Endothelial cell of umbilical vein (primary cell): ENCODE measurements around the gene BAD. TPM values are rescaled to one million over a fixed set of nuclear protein-coding genes. Genes with fewer than 3 reads are reported as not detected.

Source experiments
- BruUV-seq: library from RNA; stranded (reverse); fragments of 400-500 nt; replicated peaks from 2 replicates; lab custom pipeline; 2021; lab: Mats Ljungman, UMichigan
- CTCF ChIA-PET: fragments of 300-600, 350-600 bp; sonication (Branson Sonifier 250); formaldehyde crosslinking; loops from one replicate; lab custom pipeline; 2021; ENCODE audit warnings: antibody characterized with exemption, inconsistent platforms; lab: Charles Lee
- POLR2A ChIA-PET: fragments of 300-600, 350-600 bp; sonication (Branson Sonifier 250); formaldehyde crosslinking; loops from one replicate; lab custom pipeline; 2021; ENCODE audit warnings: antibody characterized with exemption, inconsistent platforms; lab: Charles Lee
- DNase-seq: peaks from one replicate; pipeline ENCODE4 v3.0.0-alpha.2; 2011; ENCODE audit warnings: low read depth, low spot score
- FAIRE-seq: peaks from 2 replicates; lab custom pipeline; 2011; peaks lifted over from hg19 to GRCh38; lab: Jason Lieb, UNC
- H2AFZ ChIP-seq: 2 replicates; pipeline ENCODE4 v1.6.0; 2012; ENCODE audit warnings: low read depth, low read length, control low read depth, inconsistent platforms
- H3K27ac ChIP-seq: 2 replicates; pipeline ENCODE4 v1.5.1; 2011; ENCODE audit warnings: low read depth, mild to moderate bottlenecking, control low read depth, low read length, moderate library complexity; ENCODE audit not compliant: insufficient read depth
- H3K27me3 ChIP-seq, 2 experiments: 2 replicates each; pipeline versions ENCODE4 v1.6.0 to v1.6.1; 2011; ENCODE audit warnings: low read length in 2 of 2, mixed read lengths in 1 of 2; ENCODE audit not compliant: control insufficient read depth in 2 of 2, insufficient read depth in 2 of 2
- H3K36me3 ChIP-seq, 2 experiments: 2 replicates in 1 of 2; 3 replicates in 1 of 2; pipeline ENCODE4 v1.5.1; 2011; ENCODE audit warnings: low read length in 2 of 2, mild to moderate bottlenecking in 1 of 2, moderate library complexity in 1 of 2; ENCODE audit not compliant: control insufficient read depth in 2 of 2, insufficient read depth in 2 of 2; ENCODE audit errors: extremely low read depth in 1 of 2
- H3K4me1 ChIP-seq: 3 replicates; pipeline ENCODE4 v1.5.1; 2011; ENCODE audit warnings: mild to moderate bottlenecking, low read length; ENCODE audit not compliant: control insufficient read depth, insufficient read depth; ENCODE audit errors: extremely low read depth
- H3K4me2 ChIP-seq: 2 replicates; pipeline ENCODE4 v1.6.1; 2011; ENCODE audit warnings: low read length, control low read depth, mixed read lengths; ENCODE audit not compliant: insufficient read depth
- H3K4me3 ChIP-seq, 3 experiments: fragments of 200-600 bp in 1 of 3; sonication (generic), shearing (Covaris generic) in 1 of 3; replicated peaks in 1 of 3; 2 replicates each; pipeline ENCODE4 v1.5.1; 2011 to 2016; ENCODE audit warnings: control low read depth in 3 of 3, low read length in 3 of 3, mild to moderate bottlenecking in 2 of 3, inconsistent platforms in 1 of 3, low read depth in 1 of 3, moderate library complexity in 1 of 3; ENCODE audit not compliant: insufficient read depth in 1 of 3
- H3K79me2 ChIP-seq: 2 replicates; pipeline ENCODE4 v1.6.0; 2012; ENCODE audit warnings: low read length, inconsistent platforms; ENCODE audit not compliant: control insufficient read depth, insufficient read depth
- H3K9ac ChIP-seq: replicated peaks from 2 replicates; pipeline ENCODE3; 2011; ENCODE audit warnings: low read length, control low read depth; ENCODE audit not compliant: insufficient read depth; ENCODE audit errors: extremely low read depth
- H3K9me1 ChIP-seq: replicated peaks from 3 replicates; pipeline ENCODE4 v1.6.0; 2011; ENCODE audit warnings: mild to moderate bottlenecking, low read length; ENCODE audit not compliant: control insufficient read depth, insufficient read depth; ENCODE audit errors: extremely low read depth
- H3K9me3 ChIP-seq: replicated peaks from 2 replicates; pipeline ENCODE4 v1.5.1; 2012; ENCODE audit warnings: low read length, inconsistent platforms; ENCODE audit not compliant: control insufficient read depth, insufficient read depth
- H4K20me1 ChIP-seq: replicated peaks from 2 replicates; pipeline ENCODE3; 2011; ENCODE audit warnings: mild to moderate bottlenecking, low read length; ENCODE audit not compliant: control insufficient read depth, insufficient read depth; ENCODE audit errors: extremely low read depth
- EZH2 ChIP-seq: IDR thresholded peaks from 2 replicates; pipeline ENCODE4 v1.6.1; 2012; ENCODE audit warnings: borderline replicate concordance, low read depth, mild to moderate bottlenecking, moderate library complexity, low read length, inconsistent platforms; ENCODE audit not compliant: severe bottlenecking
- GATA2 ChIP-seq: IDR thresholded peaks from 2 replicates; pipeline ENCODE4 v1.7.0; 2011; ENCODE audit warnings: low read depth, mild to moderate bottlenecking, moderate library complexity, mixed read lengths, low read length; ENCODE audit not compliant: insufficient read length, insufficient read depth
- MYC ChIP-seq: IDR thresholded peaks from one replicate; pipeline ENCODE4 v1.6.1; 2011; ENCODE audit warnings: mild to moderate bottlenecking, low read depth, low read length
- POLR2A ChIP-seq: IDR thresholded peaks from 2 replicates; pipeline ENCODE4 v1.6.1; 2012; ENCODE audit warnings: low read depth, mild to moderate bottlenecking, control low read depth, low read length
- POLR2AphosphoS5 ChIP-seq: IDR thresholded peaks from 2 replicates; pipeline ENCODE4 v1.6.1; 2012; ENCODE audit warnings: low read depth, mild to moderate bottlenecking, control low read depth, low read length, moderate library complexity; ENCODE audit not compliant: insufficient read depth
- dilution Hi-C: fragments of 300-500 bp; cut with MboI; formaldehyde crosslinking; loops from one replicate; pipeline ENCODE4 v1.15.0; 2019; ENCODE audit warnings: low sequenced_read_pairs; ENCODE audit not compliant: extremely low pct_ligation_motif_present
- intact Hi-C: fragments of 100-400 bp; cut with micrococcal nuclease; formaldehyde crosslinking; loops from one replicate; pipeline ENCODE4 v1.10.0; 2022
- polyA plus RNA-seq, 4 experiments: library from polyadenylated mRNA; depleted of rRNA in 3 of 4; stranded (reverse) in 3 of 4; unstranded in 1 of 4; fragments of >200 nt; gene quantifications; 2 replicates each; pipeline versions ENCODE4 v1.2.1 to v1.2.3, GENCODE V29; 2011 to 2012; ENCODE audit warnings: missing spikeins in 1 of 4
- total RNA-seq: library from RNA; stranded (reverse); gene quantifications from 2 replicates; pipeline ENCODE4 v1.2.3, GENCODE V29; 2021
- TF ChIP-seq, protein P1 (sequence below): IDR thresholded peaks from 2 replicates; pipeline ENCODE4 v1.6.1; 2011; ENCODE audit not compliant: insufficient read depth, insufficient read length
- TF ChIP-seq, protein P2 (sequence below), 2 donors: IDR thresholded peaks; 1 replicate in 1 of 2; 2 replicates in 1 of 2; pipeline ENCODE4 v1.5.1; 2011; ENCODE audit warnings: low read length in 2 of 2, mild to moderate bottlenecking in 2 of 2, moderate library complexity in 2 of 2, control low read depth in 1 of 2, inconsistent platforms in 1 of 2, low read depth in 1 of 2; ENCODE audit not compliant: insufficient read depth in 1 of 2; ENCODE audit errors: extremely low read depth in 1 of 2

The BAD gene
- total and polyA plus RNA-seq, 2 donors (not counting 3 experiments of a cell fraction or from before 2014, with no cell fraction given), result 65.3 to 88.0 TPM

DNA sequence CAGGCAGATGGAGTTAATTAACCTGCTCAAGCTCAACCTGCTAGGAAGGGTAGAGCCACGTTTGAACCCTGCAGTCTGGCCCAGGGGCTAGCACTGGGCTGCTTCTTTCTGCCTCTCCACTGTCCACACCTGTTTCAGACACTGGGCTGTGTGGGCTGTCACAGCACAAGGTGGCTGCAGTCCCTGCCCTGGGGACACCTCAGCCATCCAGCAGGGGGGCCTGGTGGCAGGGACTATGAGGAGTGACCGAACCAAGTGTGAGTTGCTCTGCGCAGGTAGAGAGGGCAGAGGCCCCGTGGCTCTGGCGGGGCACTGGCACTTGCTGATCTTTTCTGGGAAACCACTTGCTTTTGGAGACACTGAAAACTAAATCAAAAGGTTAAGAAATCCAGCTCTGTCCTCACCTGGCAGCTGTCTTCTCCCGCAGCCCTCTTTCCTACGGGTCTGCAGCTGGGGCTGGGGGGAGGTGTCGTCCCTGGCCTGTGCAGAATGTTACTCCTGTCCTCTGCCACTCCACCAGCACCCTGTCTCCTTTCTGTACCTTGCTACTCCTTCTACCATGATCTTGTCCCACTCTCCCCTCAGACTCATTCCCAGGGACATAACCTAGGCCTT is 5.8 kb downstream of the BAD start:
- intact Hi-C loops, result no loop called here
- Histone ChIP-seq H3K27me3 (no peaks in the 10 kb centered on the region), H3K27ac (no peak overlapping the region), H2AFZ (no peak overlapping the region), H3K9me1 (no peaks in the 10 kb centered on the region), H3K4me3 (no peak overlapping the region), H3K4me1 (peaks cover under 1% of the 10 kb centered on the region), H3K36me3 (peaks cover 2 to 20% of the 10 kb centered on the region in 2 experiments), H3K9me3 (no peaks in the 10 kb centered on the region), H3K9ac (no peak overlapping the region), H3K4me2 (no peak overlapping the region), H4K20me1 (no peaks in the 10 kb centered on the region), H3K79me2 (peaks cover 2% of the 10 kb centered on the region)
- TF ChIP-seq GATA2 (no peak), POLR2AphosphoS5 (no peak), EZH2 (no peak), MYC (no peak), POLR2A (no peak)
- TF ChIP-seq, protein P1, sequence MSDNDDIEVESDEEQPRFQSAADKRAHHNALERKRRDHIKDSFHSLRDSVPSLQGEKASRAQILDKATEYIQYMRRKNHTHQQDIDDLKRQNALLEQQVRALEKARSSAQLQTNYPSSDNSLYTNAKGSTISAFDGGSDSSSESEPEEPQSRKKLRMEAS, result no peak
- TF ChIP-seq, protein P2, sequence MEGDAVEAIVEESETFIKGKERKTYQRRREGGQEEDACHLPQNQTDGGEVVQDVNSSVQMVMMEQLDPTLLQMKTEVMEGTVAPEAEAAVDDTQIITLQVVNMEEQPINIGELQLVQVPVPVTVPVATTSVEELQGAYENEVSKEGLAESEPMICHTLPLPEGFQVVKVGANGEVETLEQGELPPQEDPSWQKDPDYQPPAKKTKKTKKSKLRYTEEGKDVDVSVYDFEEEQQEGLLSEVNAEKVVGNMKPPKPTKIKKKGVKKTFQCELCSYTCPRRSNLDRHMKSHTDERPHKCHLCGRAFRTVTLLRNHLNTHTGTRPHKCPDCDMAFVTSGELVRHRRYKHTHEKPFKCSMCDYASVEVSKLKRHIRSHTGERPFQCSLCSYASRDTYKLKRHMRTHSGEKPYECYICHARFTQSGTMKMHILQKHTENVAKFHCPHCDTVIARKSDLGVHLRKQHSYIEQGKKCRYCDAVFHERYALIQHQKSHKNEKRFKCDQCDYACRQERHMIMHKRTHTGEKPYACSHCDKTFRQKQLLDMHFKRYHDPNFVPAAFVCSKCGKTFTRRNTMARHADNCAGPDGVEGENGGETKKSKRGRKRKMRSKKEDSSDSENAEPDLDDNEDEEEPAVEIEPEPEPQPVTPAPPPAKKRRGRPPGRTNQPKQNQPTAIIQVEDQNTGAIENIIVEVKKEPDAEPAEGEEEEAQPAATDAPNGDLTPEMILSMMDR (IDR thresholded peaks at IDR 0.05; ENCODE audit: extremely low read depth in 1 of 2, insufficient read depth in 1 of 2, low read depth in 1 of 2, low read length in 2 of 2), result no peak
- dilution Hi-C loops, result no loop called here
- ChIA-PET CTCF (interaction anchor here (0.9 to 4.4 kb wide), 2 partner anchors 22 to 26 kb away, joined by 3 to 20 read pairs; partner anchors contain the start of gene CATSPERZ), POLR2A (no interaction called here)
- BruUV-seq, result no TSS peak
- FAIRE-seq (no peak), DNase-seq (no peak)
